ENCODE data around the gene ATP11B.

- TF ChIP-seq CTCF (IDR thresholded peaks at IDR 0.05) = no peak
- TF ChIP-seq POLR2A (IDR thresholded peaks at IDR 0.05) = no peak
These were observed 123.8 kb downstream of the ATP11B start for GRCh38 chr3:182917134-182917533.

Data from thyroid gland (tissue), 4 donors.